Activated T-cell treated with anti-CD3 and anti-CD28 coated beads, Interleukin-2, amount 50 U/mL, for 1 hour (primary cell): Measurements from ENCODE around the gene IQCM.

ENCODE experiments used
- DNase-seq: peaks from one replicate; pipeline ENCODE4 v3.0.0-alpha.2; 2020

The IQCM gene

GRCh38 chr4:149815743-149816142 lies at the start of gene IQCM:
IQCM (minus strand) TSS chr4:149815843; CDS start chr4:149742691, 73,152 bp downstream.
- no peak for DNase-seq

GRCh38 chr4:149857446-149857845 lies 41.8 kb upstream of the IQCM start:
- DNase-seq, result no peak

GRCh38 chr4:149845743-149846142 lies 30.1 kb upstream of the IQCM start:
- DNase-seq, result no peak

- no peak for DNase-seq
These were observed 26.0 kb upstream of the IQCM start for GRCh38 chr4:149841686-149842085.

GRCh38 chr4:149838036-149838435 lies 22.4 kb upstream of the IQCM start:
- no peak for DNase-seq

GRCh38 chr4:149836546-149836945 lies 20.9 kb upstream of the IQCM start:
- DNase-seq, result no peak

GRCh38 chr4:149835280-149835679 lies 19.6 kb upstream of the IQCM start:
- no peak for DNase-seq

GRCh38 chr4:149831656-149832208 lies 16.1 kb upstream of the IQCM start:
- DNase-seq, result no peak

- no peak for DNase-seq
These were observed 15.2 kb upstream of the IQCM start for GRCh38 chr4:149830823-149831222.

- no peak for DNase-seq
These were observed 9.7 kb upstream of the IQCM start for GRCh38 chr4:149825336-149825735.

- no peak for DNase-seq
These were observed 8.2 kb upstream of the IQCM start for GRCh38 chr4:149823769-149824221.

GRCh38 chr4:149801416-149801815 lies 14.2 kb downstream of the IQCM start:
- no peak for DNase-seq

- no peak for DNase-seq
These were observed 16.1 kb downstream of the IQCM start for GRCh38 chr4:149799546-149799945.

GRCh38 chr4:149796381-149796780 lies 19.3 kb downstream of the IQCM start:
- DNase-seq, result no peak

GRCh38 chr4:149795256-149795655 lies 20.4 kb downstream of the IQCM start:
- DNase-seq, result no peak

- DNase-seq, result no peak
These were observed 21.3 kb downstream of the IQCM start for GRCh38 chr4:149794352-149794751.

GRCh38 chr4:149793459-149793858 lies 22.2 kb downstream of the IQCM start:
- no peak for DNase-seq

- DNase-seq, result no peak
These were observed 23.8 kb downstream of the IQCM start for GRCh38 chr4:149791851-149792250.

GRCh38 chr4:149790172-149790907 lies 25.3 kb downstream of the IQCM start:
- no peak for DNase-seq

- DNase-seq, result no peak
These were observed 27.3 kb downstream of the IQCM start for GRCh38 chr4:149788300-149788699.

GRCh38 chr4:149785696-149786431 lies 29.8 kb downstream of the IQCM start:
- no peak for DNase-seq

GRCh38 chr4:149784018-149784417 lies 31.6 kb downstream of the IQCM start:
- DNase-seq, result no peak

GRCh38 chr4:149781150-149781549 lies 34.5 kb downstream of the IQCM start:
- no peak for DNase-seq

- no peak for DNase-seq
These were observed 47.2 kb downstream of the IQCM start for GRCh38 chr4:149768477-149768876.
